D341Med (cell line): ENCODE data around the gene RPL36.
"Not testable (repeated sequence)": the region's sequence is repeated elsewhere in the genome, so short reads cannot be mapped to it uniquely, and the experiment has no call there.

ENCODE experiments used
- DNase-seq: peaks from one replicate; pipeline ENCODE4 v3.0.0; 2012; ENCODE audit warnings: low spot score

Gene RPL36

GRCh38 chr19:5674714-5675113 lies 15.4 kb upstream of the RPL36 start:
- DNase-seq, result no peak

- DNase-seq, result no peak
Observed at GRCh38 chr19:5676105-5676771, 13.9 kb upstream of the RPL36 start.

- no peak for DNase-seq
Observed at GRCh38 chr19:5676772-5677105, 13.4 kb upstream of the RPL36 start.

GRCh38 chr19:5677136-5677535 lies 13.0 kb upstream of the RPL36 start:
- DNase-seq, result no peak

GRCh38 chr19:5677580-5677979 lies 12.5 kb upstream of the RPL36 start:
- no peak for DNase-seq

- no peak for DNase-seq
Observed at GRCh38 chr19:5678071-5678718, 11.9 kb upstream of the RPL36 start.

GRCh38 chr19:5679289-5680083 lies 10.6 kb upstream of the RPL36 start:
- peak; percentile 31 for DNase-seq

GRCh38 chr19:5680084-5680436 lies 10.0 kb upstream of the RPL36 start:
- DNase-seq, result peak; percentile 57

GRCh38 chr19:5680437-5681368 lies 9.4 kb upstream of the RPL36 start, which contains the start of the genes HSD11B1L and MICOS13:
TSS of gene HSD11B1L (plus strand) at chr19:5681027. CDS start at chr19:5684833, 3,806 bp downstream.
TSS of gene MICOS13 (minus strand) at chr19:5680516. CDS start at chr19:5680486, 30 bp downstream.
- peak; percentile 98 for DNase-seq

GRCh38 chr19:5681391-5682106 lies 8.5 kb upstream of the RPL36 start:
- no peak for DNase-seq

- no peak for DNase-seq
Observed at GRCh38 chr19:5682107-5682482, 8.0 kb upstream of the RPL36 start.

- DNase-seq, result no peak
Observed at GRCh38 chr19:5683177-5683886, 6.8 kb upstream of the RPL36 start.

GRCh38 chr19:5684694-5685430 lies 5.2 kb upstream of the RPL36 start:
- DNase-seq, result no peak

GRCh38 chr19:5686326-5686646 lies 3.8 kb upstream of the RPL36 start:
- no peak for DNase-seq

- peak; percentile 97 for DNase-seq
Observed at GRCh38 chr19:5686647-5687359, 3.3 kb upstream of the RPL36 start.

- no peak for DNase-seq
Observed at GRCh38 chr19:5687360-5688198, 2.5 kb upstream of the RPL36 start.

GRCh38 chr19:5688262-5688881 lies 1.7 kb upstream of the RPL36 start:
- not testable (repeated sequence) for DNase-seq
